ENCODE results near the gene LSM10. TPM values are rescaled to one million over a fixed set of nuclear protein-coding genes. Genes with fewer than 3 reads are reported as not detected.

LSM10 gene
- total and polyA plus RNA-seq, 2 experiments from 2014 or later, result 10.4 to 80.2 TPM

DNA sequence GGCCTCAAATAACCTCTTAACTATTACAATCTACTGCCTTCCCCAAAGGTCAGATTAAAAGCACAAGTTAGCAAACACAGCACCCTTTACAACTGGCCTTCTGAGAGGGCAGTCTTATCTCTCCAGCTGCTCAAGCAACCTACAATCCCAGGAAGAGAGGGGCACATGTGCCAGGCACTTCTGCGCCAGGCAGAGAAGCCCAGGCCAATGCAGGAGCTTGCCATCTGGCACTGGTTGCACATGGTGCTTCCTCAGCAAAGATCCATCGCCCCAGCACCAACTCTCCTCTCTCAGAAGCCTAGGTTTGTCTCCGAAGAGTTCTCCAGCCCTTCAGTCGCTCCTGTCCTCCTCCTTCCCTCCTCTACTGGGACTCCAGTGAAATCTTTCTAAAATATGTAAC lies 14.5 kb downstream of the LSM10 start:
- peaks cover 25% of the 10 kb centered on the region for H3K4me1 ChIP-seq (ENCODE audit: insufficient read depth)
- H3K79me2 ChIP-seq (ENCODE audit: insufficient read depth), result peaks cover 74% of the 10 kb centered on the region
- H3K36me3 ChIP-seq (ENCODE audit: low read depth), result no peaks in the 10 kb centered on the region; the same call in 1 of the 2 replicates
- H4K20me1 ChIP-seq (ENCODE audit: insufficient read depth), result 0 out of 2 replicates have a peak, but pooled peaks cover 3% of the 10 kb centered on the region
- H3K9ac ChIP-seq, result no peak overlapping the region
- H3K4me3 ChIP-seq, result 0 out of 2 replicates have a peak overlapping the region, but pooled peaks have one; percentile 90
- in situ Hi-C loops (cut with MboI), result no loop called here
- H3K4me2 ChIP-seq (ENCODE audit: unreplicated experiment), result peak overlapping the region; percentile 5
- DNase-seq, result no peak
- no peak overlapping the region for H3K27ac ChIP-seq
- no peak for TF ChIP-seq EZH2 (IDR thresholded peaks at IDR 0.05; ENCODE audit: insufficient read depth, poor library complexity, severe bottlenecking)
- TF ChIP-seq EZH2phosphoT487 (IDR thresholded peaks at IDR 0.05; ENCODE audit: insufficient read depth, low read depth), result no peak
- peaks cover 26% of the 10 kb centered on the region for H3F3A ChIP-seq (ENCODE audit: insufficient read depth)
- 98 to 100% methylated on average over 4 of the region's 4 CpGs for WGBS, 2 experiments (ENCODE audit: low coverage in 1 of 2, low lambda C conversion rate in 2 of 2, missing lambda C conversion rate in 2 of 2)
- no peak overlapping the region for H2AFZ ChIP-seq
- no peaks in the 10 kb centered on the region for H3K27me3 ChIP-seq (replicated peaks; ENCODE audit: insufficient read depth)
- no peaks in the 10 kb centered on the region for H3K9me3 ChIP-seq (ENCODE audit: low read depth)
- H3K9me2 ChIP-seq (ENCODE audit: insufficient read depth), result no peaks in the 10 kb centered on the region

DNA sequence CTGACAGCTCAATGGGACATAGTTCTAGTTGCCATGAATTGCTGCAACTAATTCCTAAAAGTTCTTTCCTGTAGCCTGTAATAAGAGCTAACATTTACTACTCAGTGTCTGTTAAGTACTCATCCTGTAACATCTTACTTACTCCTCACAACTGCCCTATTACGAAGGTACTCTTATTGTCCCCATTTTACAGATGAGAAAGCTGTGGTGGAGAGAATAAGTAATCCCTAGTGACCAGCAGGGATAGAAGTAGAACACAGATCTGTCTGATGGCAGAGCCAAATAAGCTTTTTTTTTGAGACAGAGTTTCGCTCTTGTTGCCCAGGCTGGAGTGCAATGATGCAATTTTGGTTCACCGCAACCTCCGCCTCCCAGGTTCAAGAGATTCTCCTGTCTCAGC lies 15.0 kb downstream of the LSM10 start:
- H3F3A ChIP-seq (ENCODE audit: insufficient read depth), result peaks cover 20% of the 10 kb centered on the region
- H3K79me2 ChIP-seq (ENCODE audit: insufficient read depth), result peaks cover 80% of the 10 kb centered on the region
- H3K9me2 ChIP-seq (ENCODE audit: insufficient read depth), result no peaks in the 10 kb centered on the region
- H3K36me3 ChIP-seq (ENCODE audit: low read depth), result no peaks in the 10 kb centered on the region; the same call in 1 of the 2 replicates
- TF ChIP-seq EZH2phosphoT487 (IDR thresholded peaks at IDR 0.05; ENCODE audit: insufficient read depth, low read depth) (no peak), EZH2 (IDR thresholded peaks at IDR 0.05; ENCODE audit: insufficient read depth, poor library complexity, severe bottlenecking) (no peak)
- no peak for DNase-seq
- no peak overlapping the region for H2AFZ ChIP-seq
- no peaks in the 10 kb centered on the region for H3K27me3 ChIP-seq (replicated peaks; ENCODE audit: insufficient read depth)
- H3K9ac ChIP-seq, result no peak overlapping the region
- 98 to 100% methylated on average over 4 of the region's 4 CpGs for WGBS, 2 experiments (ENCODE audit: low coverage in 1 of 2, low lambda C conversion rate in 2 of 2, missing lambda C conversion rate in 2 of 2)
- H4K20me1 ChIP-seq (ENCODE audit: insufficient read depth), result 0 out of 2 replicates have a peak, but pooled peaks cover 3% of the 10 kb centered on the region
- H3K9me3 ChIP-seq (ENCODE audit: low read depth), result no peaks in the 10 kb centered on the region
- H3K4me2 ChIP-seq (ENCODE audit: unreplicated experiment), result no peak overlapping the region
- no peak overlapping the region for H3K27ac ChIP-seq
- peaks cover 19% of the 10 kb centered on the region for H3K4me1 ChIP-seq (ENCODE audit: insufficient read depth)
- in situ Hi-C loops (cut with MboI), result no loop called here
- no peak overlapping the region for H3K4me3 ChIP-seq

GRCh38 chr1:36382231-36382630 lies 15.5 kb downstream of the LSM10 start:
- 96 to 98% methylated on average over 9 of the region's 9 CpGs for WGBS, 2 experiments (ENCODE audit: low coverage in 1 of 2, low lambda C conversion rate in 2 of 2, missing lambda C conversion rate in 2 of 2)
- TF ChIP-seq EZH2 (IDR thresholded peaks at IDR 0.05; ENCODE audit: insufficient read depth, poor library complexity, severe bottlenecking), result no peak
- no peak for TF ChIP-seq EZH2phosphoT487 (IDR thresholded peaks at IDR 0.05; ENCODE audit: insufficient read depth, low read depth)
- Histone ChIP-seq H3K9me3 (ENCODE audit: low read depth) (no peaks in the 10 kb centered on the region), H3K27me3 (replicated peaks; ENCODE audit: insufficient read depth) (no peaks in the 10 kb centered on the region), H3K9me2 (ENCODE audit: insufficient read depth) (no peaks in the 10 kb centered on the region), H3K4me3 (no peak overlapping the region), H4K20me1 (ENCODE audit: insufficient read depth) (0 out of 2 replicates have a peak, but pooled peaks cover 3% of the 10 kb centered on the region), H2AFZ (no peak overlapping the region), H3F3A (ENCODE audit: insufficient read depth) (peaks cover 16% of the 10 kb centered on the region), H3K79me2 (ENCODE audit: insufficient read depth) (peaks cover 84% of the 10 kb centered on the region), H3K4me2 (ENCODE audit: unreplicated experiment) (no peak overlapping the region), H3K27ac (no peak overlapping the region), H3K36me3 (ENCODE audit: low read depth) (no peaks in the 10 kb centered on the region; the same call in 1 of the 2 replicates), H3K4me1 (ENCODE audit: insufficient read depth) (peaks cover 15% of the 10 kb centered on the region), H3K9ac (no peak overlapping the region)
- in situ Hi-C loops (cut with MboI), result no loop called here
- DNase-seq, result no peak

DNA sequence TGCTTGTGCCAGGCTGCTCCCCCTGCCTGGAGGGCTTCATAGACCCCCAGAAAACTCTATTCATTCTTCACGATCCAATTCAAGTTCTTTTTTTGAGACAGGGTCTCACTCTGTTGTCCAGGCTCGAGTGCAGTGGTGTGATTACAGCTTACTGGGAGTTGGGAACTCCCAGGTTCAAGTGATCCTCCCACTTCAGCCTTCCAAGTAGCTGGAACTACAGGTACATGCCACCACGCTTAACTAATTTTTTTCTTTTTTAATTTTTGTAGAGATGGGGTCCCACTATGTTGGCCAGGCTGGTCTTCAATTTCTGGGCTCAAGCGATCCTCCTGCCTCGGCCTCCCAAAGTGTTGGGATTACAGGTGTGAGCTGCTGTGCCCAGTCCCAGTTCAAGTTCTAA lies 16.3 kb downstream of the LSM10 start:
- Histone ChIP-seq H3K4me2 (ENCODE audit: unreplicated experiment) (no peak overlapping the region), H2AFZ (no peak overlapping the region), H4K20me1 (ENCODE audit: insufficient read depth) (0 out of 2 replicates have a peak, but pooled peaks cover 3% of the 10 kb centered on the region), H3K9me3 (ENCODE audit: low read depth) (no peaks in the 10 kb centered on the region), H3K4me3 (no peak overlapping the region), H3F3A (ENCODE audit: insufficient read depth) (peaks cover 9% of the 10 kb centered on the region; the same call in 1 of the 2 replicates), H3K79me2 (ENCODE audit: insufficient read depth) (peaks cover 92% of the 10 kb centered on the region), H3K27ac (no peak overlapping the region), H3K9ac (no peak overlapping the region), H3K9me2 (ENCODE audit: insufficient read depth) (no peaks in the 10 kb centered on the region), H3K27me3 (replicated peaks; ENCODE audit: insufficient read depth) (no peaks in the 10 kb centered on the region), H3K36me3 (ENCODE audit: low read depth) (no peaks in the 10 kb centered on the region; the same call in 1 of the 2 replicates), H3K4me1 (ENCODE audit: insufficient read depth) (peaks cover 9% of the 10 kb centered on the region)
- TF ChIP-seq EZH2 (IDR thresholded peaks at IDR 0.05; ENCODE audit: insufficient read depth, poor library complexity, severe bottlenecking), result no peak
- TF ChIP-seq EZH2phosphoT487 (IDR thresholded peaks at IDR 0.05; ENCODE audit: insufficient read depth, low read depth), result no peak
- WGBS, 2 experiments (ENCODE audit: low coverage in 1 of 2, low lambda C conversion rate in 2 of 2, missing lambda C conversion rate in 2 of 2), result 90 to 93% methylated on average over 5 of the region's 5 CpGs
- in situ Hi-C loops (cut with MboI), result no loop called here
- DNase-seq, result no peak

All from GM23248 (cell line).